Sigmoid colon (tissue), 4 donors: ENCODE results near the gene GAD2.

Source experiments
- EP300 ChIP-seq, 4 donors: sonication (generic); formaldehyde crosslinking; IDR thresholded peaks; one replicate each; pipeline ENCODE4 v1.6.1; 2017; ENCODE audit warnings: antibody characterized with exemption in 4 of 4
- POLR2A ChIP-seq, 2 donors: fragments of 450-650 bp; IDR thresholded peaks; one replicate each; pipeline ENCODE4 v1.6.1; 2016; ENCODE audit warnings: antibody characterized with exemption in 2 of 2, mild to moderate bottlenecking in 2 of 2, moderate library complexity in 2 of 2
- POLR2AphosphoS5 ChIP-seq, 4 donors: sonication (generic); formaldehyde crosslinking; IDR thresholded peaks; one replicate each; pipeline ENCODE4 v1.6.1; 2017; ENCODE audit warnings: antibody characterized with exemption in 4 of 4
- TF ChIP-seq, protein P1 (sequence below), 4 experiments: fragments of 450-650 bp in 3 of 4; fragments of 200-600 bp in 1 of 4; IDR thresholded peaks; one replicate each; pipeline ENCODE4 v1.5.1; 2016 to 2019; ENCODE audit warnings: antibody characterized with exemption in 4 of 4, mild to moderate bottlenecking in 3 of 4, moderate library complexity in 2 of 4

GRCh38 chr10:26211781-26212444 lies 4.7 kb upstream of the GAD2 start:
- TF ChIP-seq POLR2A (IDR thresholded peaks at IDR 0.05) (no peak), POLR2AphosphoS5 (IDR thresholded peaks at IDR 0.05) (no peak), EP300 (IDR thresholded peaks at IDR 0.05) (no peak)
- TF ChIP-seq, protein P1, sequence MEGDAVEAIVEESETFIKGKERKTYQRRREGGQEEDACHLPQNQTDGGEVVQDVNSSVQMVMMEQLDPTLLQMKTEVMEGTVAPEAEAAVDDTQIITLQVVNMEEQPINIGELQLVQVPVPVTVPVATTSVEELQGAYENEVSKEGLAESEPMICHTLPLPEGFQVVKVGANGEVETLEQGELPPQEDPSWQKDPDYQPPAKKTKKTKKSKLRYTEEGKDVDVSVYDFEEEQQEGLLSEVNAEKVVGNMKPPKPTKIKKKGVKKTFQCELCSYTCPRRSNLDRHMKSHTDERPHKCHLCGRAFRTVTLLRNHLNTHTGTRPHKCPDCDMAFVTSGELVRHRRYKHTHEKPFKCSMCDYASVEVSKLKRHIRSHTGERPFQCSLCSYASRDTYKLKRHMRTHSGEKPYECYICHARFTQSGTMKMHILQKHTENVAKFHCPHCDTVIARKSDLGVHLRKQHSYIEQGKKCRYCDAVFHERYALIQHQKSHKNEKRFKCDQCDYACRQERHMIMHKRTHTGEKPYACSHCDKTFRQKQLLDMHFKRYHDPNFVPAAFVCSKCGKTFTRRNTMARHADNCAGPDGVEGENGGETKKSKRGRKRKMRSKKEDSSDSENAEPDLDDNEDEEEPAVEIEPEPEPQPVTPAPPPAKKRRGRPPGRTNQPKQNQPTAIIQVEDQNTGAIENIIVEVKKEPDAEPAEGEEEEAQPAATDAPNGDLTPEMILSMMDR (IDR thresholded peaks at IDR 0.05), result no peak
